Inflammatory macrophage treated with lipopolysaccharide for 1 hour (primary cell): ENCODE results near the gene SNX25.
"Not testable (repeated sequence)": the region's sequence is repeated elsewhere in the genome, so short reads cannot be mapped to it uniquely, and the experiment has no call there.

Experiments
- DNase-seq, 2 donors: peaks; one replicate each; pipeline ENCODE4 v3.0.0-alpha.2; 2020 to 2022

The SNX25 gene

DNA sequence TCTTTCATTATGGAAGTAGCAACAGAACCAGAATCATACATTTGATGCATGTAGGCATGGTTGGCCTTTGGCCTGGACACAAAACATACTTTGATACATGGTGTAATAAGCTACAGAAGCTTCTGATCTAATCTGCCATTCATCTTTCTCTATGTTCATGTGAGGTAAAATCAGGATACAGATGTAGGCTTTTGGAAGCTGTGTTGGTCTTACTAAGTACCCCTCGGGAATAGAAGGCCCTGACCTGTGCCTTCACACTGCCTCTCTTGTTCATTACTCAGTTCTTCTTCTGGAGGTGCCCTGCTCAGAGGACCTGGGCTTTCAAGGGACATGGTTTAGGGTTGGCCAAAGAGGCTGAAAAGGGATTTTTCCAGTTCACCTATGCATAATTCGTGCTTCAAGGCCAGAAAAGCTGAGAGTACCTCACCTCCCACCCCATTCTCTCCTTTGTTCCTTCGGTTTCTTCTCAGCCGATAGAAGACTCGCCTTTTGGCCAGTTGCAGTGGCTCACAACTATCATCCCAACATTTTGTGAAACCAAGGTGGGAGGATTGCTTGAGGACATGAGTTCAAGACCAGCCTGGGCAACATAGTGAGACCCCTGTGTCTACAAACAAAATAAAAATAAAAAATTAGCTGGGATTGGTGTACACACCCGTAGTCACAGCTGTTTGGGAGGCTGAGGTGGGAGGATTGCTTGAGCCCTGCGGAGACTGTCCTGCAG, 25.9 kb downstream of the SNX25 start:
- DNase-seq = no peak

DNA sequence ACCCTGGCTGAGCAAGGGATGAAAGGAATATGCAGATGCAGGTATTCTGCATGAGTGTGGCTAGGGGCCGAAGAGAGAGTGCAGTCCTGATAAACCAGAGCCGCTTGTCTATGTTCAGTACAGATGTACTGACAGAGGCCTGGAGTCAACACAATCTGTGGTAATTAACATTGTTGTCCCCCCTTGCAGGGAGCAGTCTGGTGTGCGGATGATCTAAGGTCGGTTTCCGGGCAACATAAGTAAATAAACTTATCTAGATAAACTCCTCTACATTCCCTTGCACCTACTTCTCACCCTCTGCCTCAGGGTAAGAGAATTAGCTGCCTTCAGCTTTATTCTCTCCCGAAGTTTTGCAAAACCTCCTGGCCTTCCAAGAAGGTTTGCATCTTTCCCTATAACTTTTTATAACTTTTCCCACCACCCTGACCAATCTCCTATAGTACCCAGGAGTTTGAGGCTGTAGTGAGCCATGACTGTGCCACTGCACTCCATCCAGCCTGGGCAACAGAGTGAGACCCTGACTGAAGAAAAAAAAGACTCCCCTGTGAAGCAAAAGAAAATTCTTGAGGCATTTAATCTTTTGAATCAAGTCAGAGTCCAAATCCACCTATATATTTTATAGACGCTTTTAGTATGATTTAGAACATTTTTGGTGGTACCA, 26.6 kb downstream of the SNX25 start:
- no peak for DNase-seq

DNA sequence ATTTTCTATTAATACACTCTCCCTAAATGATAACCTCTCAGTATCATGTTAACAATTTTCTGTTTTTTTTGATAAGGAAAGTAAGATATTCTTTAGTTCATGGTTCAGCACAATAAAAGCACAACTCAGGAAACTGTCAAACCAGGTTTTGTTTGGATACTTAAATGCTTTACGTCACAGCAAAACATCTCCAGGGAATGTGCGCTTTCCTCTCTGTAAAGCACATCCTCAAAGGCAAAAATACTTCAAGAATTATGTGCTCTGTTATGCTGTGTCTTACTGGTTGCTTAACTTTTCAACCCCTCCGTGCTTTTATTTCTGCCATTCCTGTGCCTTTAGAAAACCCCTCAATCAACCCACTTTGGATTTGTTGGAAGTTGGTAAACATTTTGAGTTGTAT, 27.8 kb downstream of the SNX25 start:
- DNase-seq = no peak

DNA sequence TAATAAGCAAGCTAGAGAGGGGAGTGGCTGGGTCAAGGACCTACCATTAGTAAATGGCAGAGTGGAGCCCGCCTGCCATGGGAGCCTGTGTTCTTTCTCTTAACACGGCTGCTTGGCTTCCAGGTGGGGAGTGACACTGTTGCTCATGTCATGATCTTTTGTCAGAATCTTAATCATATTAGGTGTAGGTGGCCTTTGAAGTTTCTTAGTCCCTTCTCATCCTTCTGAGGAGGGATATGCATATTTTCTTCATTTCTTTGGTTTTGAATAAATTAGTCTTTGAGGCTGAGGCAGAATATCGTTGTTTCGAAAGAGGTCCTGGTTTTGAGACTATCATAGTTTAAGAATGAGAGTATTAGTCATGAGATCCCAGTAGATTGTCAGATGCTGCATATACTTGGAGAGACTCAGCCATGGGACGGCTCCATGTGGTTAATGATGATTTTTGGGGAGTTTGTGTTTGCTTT, 28.9 kb downstream of the SNX25 start:
- no peak for DNase-seq

DNA sequence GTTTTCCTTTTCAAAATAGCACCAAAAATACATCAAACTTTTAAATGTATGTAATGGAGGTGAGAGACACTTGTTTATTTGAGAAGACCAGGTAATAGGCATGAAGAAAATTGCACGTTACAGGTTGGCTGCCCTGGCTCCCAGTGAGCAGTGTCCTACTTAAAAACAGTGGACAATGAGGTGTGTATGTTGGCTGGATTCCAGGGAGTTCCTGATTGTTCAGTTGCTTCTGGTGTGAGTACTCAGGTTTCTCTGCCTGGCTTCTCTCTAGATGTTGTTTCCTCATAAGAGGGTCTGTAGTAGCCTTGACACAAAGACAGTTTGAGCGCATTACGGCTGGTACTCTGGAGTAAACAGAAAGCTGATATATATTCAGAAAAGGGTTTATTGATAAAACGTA, 29.4 kb downstream of the SNX25 start:
- DNase-seq = no peak

DNA sequence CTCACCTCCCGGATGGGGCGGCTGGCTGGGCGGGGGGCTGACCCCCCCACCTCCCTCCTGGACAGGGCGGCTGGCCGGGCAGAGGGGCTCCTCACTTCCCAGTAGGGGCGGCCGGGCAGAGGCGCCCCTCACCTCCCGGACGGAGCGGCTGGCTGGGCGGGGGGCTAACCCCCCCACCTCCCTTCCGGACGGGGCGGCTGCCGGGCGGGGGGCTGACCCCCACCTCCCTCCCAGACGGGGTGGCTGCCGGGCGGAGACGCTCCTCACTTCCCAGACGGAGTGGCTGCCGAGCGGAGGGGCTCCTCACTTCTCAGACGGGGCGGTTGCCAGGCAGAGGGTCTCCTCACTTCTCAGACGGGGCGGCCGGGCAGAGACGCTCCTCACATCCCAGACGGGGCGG, 31.1 kb downstream of the SNX25 start:
- DNase-seq = not testable (repeated sequence)

DNA sequence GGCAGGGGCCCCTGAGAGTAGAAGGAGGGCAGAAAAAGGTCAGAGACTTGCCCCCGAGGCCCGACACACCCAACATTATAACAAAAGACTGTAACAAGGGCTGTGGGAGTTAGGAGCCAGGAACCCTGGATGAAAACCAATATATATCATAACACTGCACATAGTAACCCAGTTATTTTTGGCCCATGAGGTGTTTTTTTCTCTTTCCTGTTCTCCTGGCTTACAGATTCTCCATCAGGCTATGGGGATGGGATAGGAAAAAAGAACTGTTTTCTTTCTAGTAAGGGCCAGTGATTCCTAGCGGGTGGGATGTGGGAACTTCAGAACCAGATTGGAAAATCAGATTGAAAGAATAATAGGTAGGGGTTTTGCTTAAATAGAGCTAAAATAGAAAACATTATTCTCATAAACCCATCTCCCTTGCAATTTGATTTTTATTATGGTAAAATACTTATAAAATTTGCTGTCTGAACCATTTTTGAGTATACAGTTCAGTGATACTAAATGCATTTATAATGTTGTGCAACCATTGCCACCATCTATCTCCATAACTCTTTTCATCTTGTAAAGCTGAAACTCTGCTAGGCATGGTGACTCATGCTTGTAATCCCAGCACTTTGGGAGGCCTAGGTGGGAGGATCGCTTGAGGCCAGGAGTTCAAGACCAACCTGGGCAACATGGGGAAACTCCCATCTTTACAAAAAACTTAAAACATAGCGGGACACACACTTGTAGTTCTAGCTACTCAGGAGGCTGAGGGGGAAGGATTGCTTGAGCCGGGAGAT, 33.5 kb downstream of the SNX25 start:
- no peak for DNase-seq

DNA sequence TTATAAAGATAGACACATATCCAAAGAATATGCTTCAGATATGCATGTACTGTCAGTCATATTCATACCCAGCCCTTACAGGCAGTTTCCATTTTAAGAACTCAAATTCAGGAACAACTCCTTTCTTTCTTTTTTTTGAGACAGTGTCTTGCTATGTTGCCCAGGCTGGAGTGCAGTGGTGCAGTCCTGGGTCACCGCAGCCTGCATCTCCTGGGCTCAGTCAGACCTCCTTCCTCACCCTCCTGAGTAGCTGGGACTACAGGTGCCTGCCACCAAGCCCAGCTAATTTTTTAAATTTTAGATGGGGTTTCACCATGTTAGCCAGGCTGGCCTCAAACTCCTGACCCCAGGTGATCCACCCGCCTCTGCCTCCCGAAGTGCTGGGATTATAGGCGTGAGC, 34.5 kb downstream of the SNX25 start:
- DNase-seq = no peak

DNA sequence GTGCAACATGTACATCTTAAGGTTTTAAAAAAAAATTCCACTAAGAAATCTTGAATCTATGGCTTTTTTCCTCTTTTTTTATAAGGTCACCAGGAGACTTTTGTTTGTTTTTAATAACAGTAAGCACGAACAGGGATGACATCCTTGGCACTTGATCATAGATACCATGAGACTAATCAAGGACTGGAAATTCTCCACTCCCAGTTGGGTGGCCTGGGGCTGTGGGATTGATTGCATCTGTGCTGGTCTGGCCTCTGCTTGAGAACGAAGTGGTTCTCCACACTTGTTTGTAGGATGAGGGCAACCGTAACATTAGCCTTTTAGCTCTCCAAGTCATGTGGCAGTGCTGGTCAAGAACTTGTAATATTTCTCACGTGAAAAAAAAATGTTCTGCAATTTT, 35.4 kb downstream of the SNX25 start:
- DNase-seq = no peak

DNA sequence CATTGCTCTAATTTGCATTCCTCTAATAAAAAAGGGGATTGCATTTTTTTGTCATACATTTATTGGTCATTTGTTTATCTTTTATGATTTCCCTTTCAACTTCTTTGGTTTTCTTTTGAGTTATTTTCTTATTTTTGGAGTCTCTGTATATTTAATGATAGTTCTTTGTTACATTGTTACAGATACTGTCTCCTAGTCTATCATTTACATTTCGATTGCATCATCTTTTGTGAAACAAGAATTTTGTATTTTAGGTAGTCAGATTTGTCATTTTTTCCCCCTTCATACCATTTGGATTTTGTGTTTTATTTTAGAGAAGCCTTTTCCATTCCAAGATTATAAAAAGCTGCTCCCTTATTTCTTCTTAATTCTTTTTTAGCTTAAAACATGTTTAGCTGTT, 37.1 kb downstream of the SNX25 start:
- DNase-seq = no peak

DNA sequence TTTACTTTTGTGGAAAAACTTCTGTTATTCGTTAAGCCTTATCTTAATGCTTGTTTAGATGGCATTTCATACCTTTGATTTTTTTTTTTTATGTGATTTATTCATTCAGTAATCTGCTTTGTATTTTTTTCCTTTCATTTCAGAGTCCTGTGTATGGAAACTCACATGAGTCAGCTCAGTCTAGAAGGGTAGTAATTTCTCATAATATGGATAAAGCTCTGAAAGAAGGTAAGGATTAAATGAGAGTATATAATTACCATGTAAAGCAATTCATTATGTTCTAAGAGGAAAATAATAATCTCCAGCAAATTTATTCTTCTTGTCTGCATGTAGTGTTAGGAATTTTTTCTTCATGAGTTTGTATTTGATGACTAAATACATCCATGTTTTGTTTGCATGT, 37.8 kb downstream of the SNX25 start:
- DNase-seq = no peak

DNA sequence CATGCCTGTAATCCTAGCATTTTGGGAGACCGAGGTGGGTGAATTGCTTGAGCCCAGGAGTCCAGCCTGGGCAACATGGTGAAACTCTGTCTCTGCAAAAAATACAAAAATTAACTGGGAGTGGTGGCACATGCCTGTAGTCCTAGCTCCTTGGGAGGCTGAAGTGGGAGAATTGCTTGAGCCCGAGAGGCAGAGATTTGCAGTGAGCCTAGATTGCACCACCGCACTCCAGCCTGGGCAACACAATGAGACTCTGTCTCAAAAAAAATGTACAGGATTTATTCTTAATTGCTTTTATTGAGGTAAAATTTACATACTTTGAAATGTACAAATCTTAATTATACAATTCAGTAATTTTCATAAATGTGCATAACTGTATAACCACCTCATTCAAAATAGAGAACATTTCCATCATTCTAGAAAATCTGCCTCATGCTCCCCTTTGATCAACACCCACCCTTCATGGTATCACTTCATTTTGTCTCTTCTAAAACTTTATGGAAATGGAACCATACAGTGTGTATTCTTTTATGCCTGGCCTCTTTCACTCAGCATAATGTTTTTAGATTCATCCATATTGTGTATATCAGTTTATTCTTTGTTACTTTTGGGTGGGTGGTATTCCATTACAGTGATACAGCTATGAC, 39.1 kb downstream of the SNX25 start:
- DNase-seq = no peak

DNA sequence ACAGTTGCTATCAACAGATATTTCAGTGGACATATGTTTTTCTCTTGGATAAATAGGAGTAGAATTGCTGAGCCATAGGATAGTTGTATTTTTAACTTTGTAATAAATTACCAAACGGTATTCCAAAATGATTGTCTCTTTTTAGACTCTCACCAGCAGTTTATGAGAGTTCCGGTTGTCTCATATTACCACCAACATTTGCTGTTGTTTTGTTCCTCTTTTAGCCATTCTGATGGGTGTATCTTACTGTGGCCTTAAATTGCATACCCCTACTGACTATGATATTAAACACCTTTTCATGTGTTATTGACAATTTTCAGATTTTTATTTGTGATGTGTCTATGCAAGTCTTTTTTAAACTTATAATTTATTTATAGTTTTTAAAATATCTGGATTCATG, 39.7 kb downstream of the SNX25 start:
- DNase-seq = no peak

DNA sequence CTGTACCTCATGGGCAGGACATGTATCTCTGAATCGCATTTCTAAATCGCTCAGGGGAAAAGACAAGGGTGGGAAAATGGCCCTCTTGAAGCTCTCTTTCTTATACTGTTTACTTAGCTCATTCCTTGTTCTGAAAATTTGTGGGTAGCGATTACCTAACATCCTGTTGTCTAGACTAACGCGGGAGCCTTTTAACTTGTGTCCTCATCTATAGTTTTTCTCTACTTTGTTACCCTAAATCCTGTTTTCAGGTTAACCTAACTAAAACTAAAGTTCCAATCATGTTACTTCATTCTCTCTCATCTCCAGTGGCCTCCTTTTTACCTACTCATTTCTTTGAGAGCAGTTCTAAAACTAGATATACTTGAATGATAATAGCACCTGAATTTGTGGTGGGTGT, 45.0 kb downstream of the SNX25 start:
- DNase-seq = no peak

DNA sequence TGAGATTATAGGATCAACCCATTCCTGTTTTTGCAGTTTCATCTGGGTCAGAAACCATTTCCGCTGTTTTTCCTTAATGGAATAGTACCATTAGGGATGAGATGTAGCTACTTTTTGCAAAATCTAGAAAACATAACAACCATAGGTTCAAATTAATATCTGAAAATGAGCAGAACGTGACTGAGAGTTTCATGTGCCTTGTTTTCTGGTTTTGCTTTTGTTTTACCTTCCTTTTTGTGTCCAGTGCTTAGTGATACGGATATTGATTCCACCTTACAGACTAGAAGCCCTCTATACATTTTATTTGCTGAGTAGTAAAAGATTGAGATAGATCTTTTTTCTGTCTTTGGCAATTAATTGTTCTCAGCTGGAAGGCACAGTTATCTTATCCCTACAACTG, 46.5 kb downstream of the SNX25 start:
- no peak for DNase-seq

DNA sequence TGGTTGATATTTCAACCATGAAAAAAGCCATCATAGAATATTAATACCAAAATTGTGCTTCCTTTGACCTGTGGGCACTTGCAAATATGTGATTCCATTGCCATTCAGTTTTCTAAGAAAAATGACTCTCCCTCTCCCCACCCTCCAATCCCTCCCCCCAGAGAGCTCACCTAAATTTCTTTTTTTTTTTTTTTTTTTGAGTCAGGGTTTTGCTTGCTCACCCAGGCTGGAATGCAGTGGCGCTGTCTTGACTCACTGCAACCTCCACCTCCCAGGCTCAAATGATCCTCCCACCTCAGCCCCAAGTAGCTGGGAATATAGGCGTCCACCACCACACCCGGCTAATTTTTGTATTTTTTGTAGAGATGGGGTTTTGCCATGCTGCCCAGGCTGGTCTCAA, 47.0 kb downstream of the SNX25 start:
- no peak for DNase-seq

DNA sequence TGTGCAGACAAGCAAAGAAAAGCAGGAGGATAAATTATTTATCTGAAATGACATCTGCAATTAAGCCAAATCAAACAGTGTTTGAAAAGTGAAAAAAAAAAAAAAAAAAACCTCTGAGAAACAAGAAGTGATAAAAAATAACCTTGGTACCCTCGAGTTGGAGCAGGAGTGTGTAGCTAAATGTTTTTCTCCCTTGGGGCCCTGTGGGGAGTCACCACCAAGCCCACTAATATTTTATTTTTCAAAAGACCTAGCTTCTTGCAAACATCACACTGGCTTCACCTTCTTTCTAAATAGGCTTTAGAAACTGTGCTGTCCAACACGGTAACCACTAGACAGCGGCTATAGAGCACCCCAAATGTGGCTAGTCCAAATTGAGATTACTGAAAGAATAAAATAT, 47.7 kb downstream of the SNX25 start:
- DNase-seq = no peak

DNA sequence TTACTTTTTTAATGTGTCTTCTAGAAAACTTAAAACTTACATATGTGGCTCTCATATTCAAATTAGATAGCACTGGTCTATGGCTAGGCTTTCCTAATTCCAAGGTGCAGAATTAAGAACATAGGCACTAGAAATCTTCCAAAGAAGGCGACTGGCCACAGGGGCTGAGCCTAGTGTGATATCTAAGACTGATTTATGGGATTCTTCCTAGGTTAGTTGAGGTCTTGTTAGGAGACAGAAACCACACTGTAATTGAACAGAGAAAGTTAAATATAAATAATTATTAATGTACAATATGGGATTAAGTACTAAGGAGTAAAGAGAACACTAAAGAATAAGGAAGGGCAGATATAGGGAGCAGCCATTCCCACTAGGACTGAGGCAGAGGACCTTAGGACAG, 48.3 kb downstream of the SNX25 start:
- no peak for DNase-seq

DNA sequence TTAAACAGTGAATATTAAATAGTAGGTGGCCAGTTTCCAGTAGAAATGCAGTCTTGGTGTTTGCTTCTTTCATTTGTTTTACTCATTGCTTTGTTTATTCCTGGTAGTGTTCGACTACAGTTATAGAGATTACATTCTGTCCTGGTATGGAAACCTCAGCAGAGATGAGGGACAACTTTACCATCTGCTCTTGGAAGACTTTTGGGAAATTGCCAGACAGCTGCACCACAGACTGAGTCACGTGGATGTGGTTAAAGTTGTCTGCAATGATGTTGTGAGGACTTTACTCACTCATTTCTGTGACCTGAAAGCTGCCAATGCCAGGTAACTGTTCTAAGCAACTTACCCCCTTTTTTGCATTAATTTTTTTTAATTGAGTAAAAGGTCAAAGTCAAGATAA, 49.3 kb downstream of the SNX25 start:
- not testable (repeated sequence) for DNase-seq

DNA sequence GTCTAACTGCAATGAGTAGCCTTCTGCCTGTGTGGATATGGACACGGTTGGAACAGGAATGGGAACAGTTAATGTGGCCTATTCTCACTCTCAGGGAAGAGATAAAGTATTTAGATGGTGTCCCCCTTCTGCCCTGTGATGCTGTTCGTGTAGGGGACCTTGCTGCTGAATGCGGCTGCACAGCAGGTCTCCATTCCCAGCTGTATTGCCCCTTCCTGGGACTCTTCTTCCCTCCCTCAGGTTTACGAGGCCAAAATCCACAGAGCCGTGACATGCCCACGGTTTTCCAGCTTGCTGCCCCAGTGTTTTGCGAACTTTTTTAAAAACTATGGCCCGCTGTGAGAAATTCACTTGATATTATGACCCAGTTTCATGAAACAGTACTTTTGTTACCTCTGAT, 50.3 kb downstream of the SNX25 start:
- DNase-seq = no peak

DNA sequence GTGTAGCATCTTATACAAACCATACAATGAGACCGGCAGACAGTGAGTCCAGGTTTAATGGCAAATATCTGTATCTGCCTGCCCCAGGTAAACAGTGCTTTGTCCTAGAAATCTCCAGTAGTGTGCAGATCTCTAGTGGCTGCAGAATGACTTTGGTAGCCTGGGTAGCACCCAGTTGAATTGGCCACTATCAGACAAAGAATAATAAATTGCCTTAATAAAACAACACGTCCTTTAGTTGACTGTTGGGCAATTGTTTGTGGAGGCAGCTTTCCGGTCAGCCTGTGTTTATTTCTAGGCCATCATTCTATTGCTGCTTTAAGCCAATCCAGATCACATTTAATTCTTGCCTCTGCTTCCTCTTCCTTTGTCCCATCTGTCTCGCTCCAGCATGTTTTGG, 52.5 kb downstream of the SNX25 start:
- no peak for DNase-seq

DNA sequence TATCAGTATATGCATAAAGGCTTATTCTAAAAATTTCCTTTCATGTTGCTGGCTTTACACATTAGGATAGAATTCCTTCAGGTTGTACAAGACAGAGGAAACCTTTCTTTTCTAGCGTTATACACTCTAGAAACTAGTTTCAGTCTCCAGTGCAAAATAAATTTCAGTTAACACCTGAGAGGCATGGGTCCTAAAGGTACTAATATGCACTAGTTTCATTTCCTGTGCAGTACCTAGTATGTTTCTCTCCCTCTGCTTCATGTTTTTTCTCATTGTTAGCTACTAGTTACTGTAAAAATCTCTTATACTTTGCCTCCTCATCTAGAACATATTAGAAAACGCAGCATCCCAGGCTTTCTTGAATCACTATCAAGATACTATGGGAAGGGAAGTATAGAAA, 54.0 kb downstream of the SNX25 start:
- no peak for DNase-seq

DNA sequence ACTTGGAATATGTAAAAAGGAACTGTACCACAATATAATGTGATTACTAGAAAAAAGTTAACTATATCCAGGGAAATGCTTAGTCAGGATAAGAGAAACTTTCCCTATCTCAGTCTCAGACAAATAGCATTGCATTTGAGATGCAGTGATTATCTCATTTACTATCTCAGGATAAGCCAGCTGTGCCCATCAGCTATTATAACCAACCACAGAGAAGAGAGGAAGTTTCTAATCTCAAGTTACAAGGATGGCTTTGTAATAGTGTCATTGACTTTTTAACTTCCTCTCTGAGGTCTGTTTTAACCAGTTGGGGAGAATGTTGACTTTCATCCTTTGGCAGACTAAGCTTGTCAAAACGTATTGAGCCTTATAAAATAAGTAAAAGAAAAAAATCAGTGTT, 56.5 kb downstream of the SNX25 start:
- DNase-seq = peak; percentile 0 to 3

DNA sequence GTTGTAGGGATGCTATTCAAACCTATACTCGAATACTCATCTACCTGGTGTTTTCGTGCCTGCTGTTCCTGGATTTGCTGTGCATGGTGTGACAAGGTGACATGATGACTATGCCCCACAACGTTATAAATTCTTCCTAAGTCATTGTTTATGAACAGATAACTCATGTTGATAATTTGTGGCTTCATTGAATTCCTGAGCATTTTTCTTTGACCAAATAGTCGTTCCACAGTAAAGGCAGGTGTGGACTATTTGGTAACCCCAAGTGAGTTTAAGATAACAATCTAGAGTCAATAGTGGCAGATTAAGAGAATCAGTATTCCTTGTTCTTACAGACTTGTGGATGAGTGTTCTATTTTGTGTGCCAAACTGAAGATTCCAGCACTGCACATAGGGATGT, 59.9 kb downstream of the SNX25 start:
- no peak for DNase-seq
